GM19193 (cell line): ENCODE measurements around the gene NR2C2.

Source experiments
- POLR2A ChIP-seq: IDR thresholded peaks from 4 replicates; pipeline ENCODE4 v1.6.1; 2011; ENCODE audit not compliant: insufficient read depth, insufficient read length; ENCODE audit errors: extremely low read depth

NR2C2 gene

GRCh38 chr3:14947100-14947885 is at the start of gene NR2C2:
NR2C2 (plus strand) TSS chr3:14947583; CDS start chr3:15003915, 56,332 bp downstream.
- peak; percentile 91 for TF ChIP-seq POLR2A

DNA sequence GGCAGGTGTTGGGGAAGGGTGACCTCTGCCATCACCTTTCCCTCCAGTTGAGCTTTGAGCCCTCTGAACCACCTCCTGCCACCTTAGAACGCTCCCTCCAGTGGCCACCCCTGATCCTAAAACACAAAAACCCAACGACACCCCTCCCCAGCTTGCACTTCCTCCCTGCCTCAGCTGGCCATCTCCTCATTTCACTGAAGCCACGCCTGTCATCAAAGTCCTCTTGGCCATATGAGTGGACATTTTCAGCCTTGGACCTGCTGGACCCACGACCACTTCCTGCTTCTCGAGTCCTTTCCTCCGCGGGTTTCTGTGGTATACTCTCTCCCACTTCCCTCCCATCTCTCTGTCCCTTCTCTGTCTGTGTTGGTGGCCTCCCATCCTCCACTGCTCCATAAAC is 48.5 kb upstream of the NR2C2 start:
- no peak for TF ChIP-seq POLR2A

DNA sequence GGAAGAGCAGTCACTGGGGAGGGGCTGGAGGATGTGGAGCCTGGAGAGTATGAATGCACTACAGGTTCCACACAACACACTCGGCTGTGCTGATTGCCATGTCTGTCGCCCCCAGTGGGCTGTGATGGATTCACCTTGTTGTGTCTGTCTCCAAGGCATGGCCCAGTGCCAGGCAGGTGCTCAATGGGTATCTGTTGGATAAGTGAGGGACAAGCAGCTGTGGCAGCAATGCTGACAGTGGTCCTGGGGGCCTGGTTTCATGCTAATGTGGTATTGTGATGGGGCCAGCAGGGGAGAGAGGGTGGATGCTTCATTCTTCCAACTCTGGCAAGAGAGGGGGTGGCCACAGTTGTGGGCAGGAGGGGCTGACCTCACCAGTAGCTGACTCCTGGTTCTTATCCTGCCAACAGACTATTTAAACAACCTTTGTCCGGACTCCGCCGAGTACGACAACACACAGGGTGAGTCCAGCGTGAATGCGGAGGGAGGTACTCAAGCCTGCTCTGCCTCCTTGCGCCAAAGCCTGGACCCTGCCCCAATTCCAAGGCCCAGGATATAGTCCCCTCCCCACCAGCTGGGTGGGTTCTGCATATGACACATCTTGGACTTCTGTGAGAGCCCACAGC is 47.3 kb upstream of the NR2C2 start:
- TF ChIP-seq POLR2A, result no peak

GRCh38 chr3:14900881-14901873 is 46.2 kb upstream of the NR2C2 start:
- no peak for TF ChIP-seq POLR2A

DNA sequence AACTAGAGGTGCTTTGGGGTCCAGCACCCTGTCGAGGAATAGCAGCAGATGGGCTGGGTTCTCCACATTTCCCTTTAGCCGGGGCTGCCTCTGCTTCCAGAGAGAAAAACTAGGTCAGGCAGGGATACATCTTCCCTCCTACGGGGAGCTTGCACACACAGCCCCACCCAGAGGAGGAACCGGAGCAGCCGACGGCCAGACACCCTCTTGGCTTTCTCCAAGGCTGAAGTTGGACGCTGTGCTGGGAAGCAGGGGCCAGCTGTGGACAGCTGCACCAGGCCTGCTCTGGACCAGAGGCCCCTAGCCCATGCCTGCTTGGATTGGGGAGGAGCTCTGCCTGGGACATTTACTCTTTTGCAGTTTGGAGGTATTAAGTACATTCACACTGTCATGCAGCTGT is 44.7 kb upstream of the NR2C2 start:
- TF ChIP-seq POLR2A, result no peak

- TF ChIP-seq POLR2A, result no peak
Observed at GRCh38 chr3:14905055-14905657, 42.2 kb upstream of the NR2C2 start.

- TF ChIP-seq POLR2A, result no peak
Observed at GRCh38 chr3:14906355-14906971, 40.9 kb upstream of the NR2C2 start.

DNA sequence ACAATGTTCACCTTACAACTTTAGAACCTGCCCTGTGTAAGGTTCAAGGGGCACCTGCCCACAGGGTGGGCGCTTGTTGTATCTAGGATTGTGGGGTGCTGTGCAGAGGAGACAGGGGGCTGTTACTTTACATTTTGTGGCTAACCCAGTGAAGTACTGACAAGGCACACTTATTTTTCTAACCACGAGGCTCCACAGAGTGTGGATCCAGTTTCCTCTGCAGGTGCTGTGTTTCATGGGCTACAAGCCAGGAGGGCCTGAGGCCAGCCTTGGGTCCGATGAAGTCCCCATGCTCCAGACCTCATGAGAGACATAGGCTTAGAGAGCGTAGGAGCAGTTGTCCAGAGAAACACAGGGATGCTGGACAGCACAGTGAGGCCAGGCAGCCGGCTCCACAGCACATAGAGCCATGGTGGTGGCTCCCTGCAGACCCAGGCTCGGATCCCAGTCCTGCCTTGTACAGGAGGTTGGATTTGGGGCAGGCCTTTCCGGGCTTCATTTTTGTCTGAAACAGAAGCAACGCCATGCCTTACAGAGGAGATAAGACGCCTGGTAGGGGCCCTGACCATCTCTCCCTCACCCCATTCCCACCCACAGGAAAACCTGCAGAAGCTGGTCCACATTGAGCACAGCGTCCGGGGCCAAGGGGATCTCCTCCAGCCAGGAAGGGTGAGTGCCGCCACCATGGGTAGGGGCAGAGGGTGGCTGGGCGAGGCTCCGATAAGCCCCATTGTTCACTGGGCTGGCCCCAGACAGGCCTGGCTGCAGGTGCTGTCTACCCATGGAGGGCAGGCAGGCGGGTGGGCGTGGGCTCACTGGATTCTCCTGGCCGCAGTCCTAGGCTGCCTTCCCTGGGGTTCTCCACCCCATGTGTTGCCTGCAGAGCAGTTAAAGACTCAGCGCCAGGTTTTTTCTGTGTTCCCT is 40.1 kb upstream of the NR2C2 start:
- no peak for TF ChIP-seq POLR2A

DNA sequence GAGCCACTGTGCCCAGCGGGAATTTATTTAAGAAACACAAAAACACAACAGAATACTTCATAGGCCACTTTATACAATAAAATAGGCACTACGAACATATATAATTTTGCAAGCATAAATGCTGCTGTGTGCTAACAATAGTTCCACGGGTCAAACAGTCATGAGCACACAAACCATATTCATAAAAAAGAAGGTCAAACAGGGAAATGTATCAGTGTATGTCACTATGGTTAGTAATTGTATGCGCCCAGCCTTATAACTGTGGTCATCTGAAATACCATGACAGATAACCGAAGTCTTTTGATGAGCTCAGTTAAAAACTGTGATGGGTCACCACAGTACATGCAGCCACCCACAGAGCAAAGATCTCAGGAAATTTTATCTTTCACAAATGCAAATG is 38.1 kb upstream of the NR2C2 start:
- TF ChIP-seq POLR2A, result no peak

GRCh38 chr3:14911651-14912050 is 35.7 kb upstream of the NR2C2 start:
- TF ChIP-seq POLR2A, result no peak

GRCh38 chr3:14913071-14913925 is 34.1 kb upstream of the NR2C2 start:
- no peak for TF ChIP-seq POLR2A
